ENCODE results near the gene MYO5C. TPM values are rescaled to one million over a fixed set of nuclear protein-coding genes. Genes with fewer than 3 reads are reported as not detected.

MYO5C gene
- total RNA-seq, 4 donors from 2014 or later, result 17.8 to 25.5 (median 23.6) TPM

GRCh38 chr15:52227456-52227855 is 68.1 kb downstream of the MYO5C start:
- 46 to 53% methylated on average over 4 to 5 of the region's 5 CpGs for WGBS, 2 donors
- intact Hi-C loops (cut with DNase I), result no loop called here
- peaks cover 0 to 73% (median 0%) of the 10 kb centered on the region in 3 donors for H3K36me3 ChIP-seq
- DNase-seq, result no peak
- no peak overlapping the region for H3K27ac ChIP-seq
- TF ChIP-seq POLR2A (IDR thresholded peaks at IDR 0.05), result no peak
- TF ChIP-seq CTCF (IDR thresholded peaks at IDR 0.05), result peak; percentile 44 to 79 (median 72)
- H3K4me3 ChIP-seq, result no peak overlapping the region
- H3K4me1 ChIP-seq, result no peaks in the 10 kb centered on the region
- no peaks in the 10 kb centered on the region for H3K9me3 ChIP-seq
- no peaks in the 10 kb centered on the region for H3K27me3 ChIP-seq

- TF ChIP-seq POLR2A (IDR thresholded peaks at IDR 0.05) (no peak), CTCF (IDR thresholded peaks at IDR 0.05) (no peak)
- H3K36me3 ChIP-seq, result peaks cover 0 to 75% (median 0%) of the 10 kb centered on the region in 3 donors
- no peak overlapping the region for H3K4me3 ChIP-seq
- no peaks in the 10 kb centered on the region for H3K27me3 ChIP-seq
- WGBS, 2 donors, result 78 to 86% methylated on average over 8 of the region's 8 CpGs
- H3K27ac ChIP-seq, result no peak overlapping the region
- H3K9me3 ChIP-seq, result no peaks in the 10 kb centered on the region
- intact Hi-C loops (cut with DNase I), result no loop called here
- H3K4me1 ChIP-seq, result no peaks in the 10 kb centered on the region
- DNase-seq, result no peak
Measured at GRCh38 chr15:52225230-52225629, 70.4 kb downstream of the MYO5C start.

GRCh38 chr15:52224211-52224610 is 71.4 kb downstream of the MYO5C start:
- no peak for DNase-seq
- no peaks in the 10 kb centered on the region for H3K27me3 ChIP-seq
- H3K9me3 ChIP-seq, result no peaks in the 10 kb centered on the region
- no peak for TF ChIP-seq POLR2A (IDR thresholded peaks at IDR 0.05)
- no peak for TF ChIP-seq CTCF (IDR thresholded peaks at IDR 0.05)
- peaks cover 0 to 85% (median 0%) of the 10 kb centered on the region in 3 donors for H3K36me3 ChIP-seq
- H3K27ac ChIP-seq, result no peak overlapping the region
- no peaks in the 10 kb centered on the region for H3K4me1 ChIP-seq
- WGBS, 2 donors, result 85 to 89% methylated on average over 4 of the region's 4 CpGs
- no peak overlapping the region for H3K4me3 ChIP-seq
- intact Hi-C loops (cut with DNase I), result no loop called here

- peaks cover 0 to 95% (median 0%) of the 10 kb centered on the region in 3 donors for H3K36me3 ChIP-seq
- DNase-seq, result no peak
- H3K4me1 ChIP-seq, result no peaks in the 10 kb centered on the region
- no peak for TF ChIP-seq POLR2A (IDR thresholded peaks at IDR 0.05)
- no peak for TF ChIP-seq CTCF (IDR thresholded peaks at IDR 0.05)
- no peak overlapping the region for H3K27ac ChIP-seq
- H3K9me3 ChIP-seq, result no peaks in the 10 kb centered on the region
- no peak overlapping the region for H3K4me3 ChIP-seq
- no peaks in the 10 kb centered on the region for H3K27me3 ChIP-seq
- intact Hi-C loops (cut with DNase I), result no loop called here
- 54 to 77% methylated on average over 5 of the region's 5 CpGs for WGBS, 2 donors
Measured at GRCh38 chr15:52221730-52222129, 73.9 kb downstream of the MYO5C start.

- no peaks in the 10 kb centered on the region for H3K4me1 ChIP-seq
- TF ChIP-seq CTCF (IDR thresholded peaks at IDR 0.05) (no peak), POLR2A (IDR thresholded peaks at IDR 0.05) (no peak)
- WGBS, 2 donors, result 58 to 80% methylated on average over 7 of the region's 7 CpGs
- no peak for DNase-seq
- no peak overlapping the region for H3K4me3 ChIP-seq
- peaks cover 0 to 95% (median 0%) of the 10 kb centered on the region in 3 donors for H3K36me3 ChIP-seq
- no peaks in the 10 kb centered on the region for H3K9me3 ChIP-seq
- H3K27ac ChIP-seq, result no peak overlapping the region
- intact Hi-C loops (cut with DNase I), result no loop called here
- no peaks in the 10 kb centered on the region for H3K27me3 ChIP-seq
Measured at GRCh38 chr15:52220937-52221660, 74.5 kb downstream of the MYO5C start.

Measured in esophagus squamous epithelium (tissue), 5 donors.